GM12864 (cell line): ENCODE data around the gene CA7.

Experiments used
- DNase-seq: peaks from one replicate; pipeline ENCODE4 v3.0.0-alpha.2; 2011; ENCODE audit warnings: low read depth
- H3K4me3 ChIP-seq: 2 replicates; pipeline ENCODE4 v1.5.1; 2011; ENCODE audit warnings: mild to moderate bottlenecking, low read depth, low read length, control low read depth
- CTCF ChIP-seq: IDR thresholded peaks from 2 replicates; pipeline ENCODE4 v1.5.1; 2011; ENCODE audit warnings: low read depth, mild to moderate bottlenecking, moderate library complexity, low read length, control low read depth, inconsistent platforms; ENCODE audit errors: missing control alignments

The CA7 gene

GRCh38 chr16:66886321-66886720, 42.1 kb downstream of the CA7 start:
- TF ChIP-seq CTCF: no peak
- no peak overlapping the region for H3K4me3 ChIP-seq

GRCh38 chr16:66886914-66887313, 42.7 kb downstream of the CA7 start:
- no peak for DNase-seq
- no peak overlapping the region for H3K4me3 ChIP-seq
- TF ChIP-seq CTCF: no peak

More at GRCh38 chr16:66886321-66886720, 42.1 kb downstream of the CA7 start:
- no peak for DNase-seq

GRCh38 chr16:66888647-66889615, 44.7 kb downstream of the CA7 start:
- H3K4me3 ChIP-seq: no peak overlapping the region
- TF ChIP-seq CTCF: no peak
- no peak for DNase-seq

- no peak for TF ChIP-seq CTCF
Measured at GRCh38 chr16:66889622-66890021, 45.4 kb downstream of the CA7 start.

GRCh38 chr16:66890799-66891198, 46.6 kb downstream of the CA7 start:
- H3K4me3 ChIP-seq: no peak overlapping the region
- DNase-seq: no peak
- TF ChIP-seq CTCF: no peak

More at GRCh38 chr16:66889622-66890021, 45.4 kb downstream of the CA7 start:
- H3K4me3 ChIP-seq: no peak overlapping the region
- no peak for DNase-seq

- H3K4me3 ChIP-seq: no peak overlapping the region
- no peak for TF ChIP-seq CTCF
- no peak for DNase-seq
Measured at GRCh38 chr16:66891360-66891759, 47.1 kb downstream of the CA7 start.
